Small intestine (tissue), 7 donors: ENCODE data around the gene LCE3A. TPM values are rescaled to one million over a fixed set of nuclear protein-coding genes. Genes with fewer than 3 reads are reported as not detected.
"Not testable (repeated sequence)": the region's sequence is repeated elsewhere in the genome, so short reads cannot be mapped to it uniquely, and the experiment has no call there.

Experiments used
- DNase-seq, 2 donors: peaks; one replicate each; pipeline versions ENCODE4 v3.0.0 to v3.0.0-alpha.2; 2013
- FAIRE-seq: peaks from 2 replicates; lab custom pipeline; 2012; peaks lifted over from hg19 to GRCh38; lab: Jason Lieb, UNC
- H3K27ac ChIP-seq, 3 donors: one replicate each; pipeline ENCODE4 v1.5.1; 2013; ENCODE audit warnings: low read length in 2 of 3, mild to moderate bottlenecking in 2 of 3, control low read depth in 1 of 3, inconsistent platforms in 1 of 3, low read depth in 1 of 3, moderate library complexity in 1 of 3
- H3K27me3 ChIP-seq, 3 donors: one replicate each; pipeline ENCODE4 v1.6.1; 2013; ENCODE audit warnings: low read length in 3 of 3, inconsistent platforms in 1 of 3; ENCODE audit not compliant: control insufficient read depth in 3 of 3, insufficient read depth in 3 of 3
- H3K36me3 ChIP-seq, 3 donors: one replicate each; pipeline ENCODE4 v1.6.1; 2013; ENCODE audit warnings: low read length in 3 of 3, inconsistent platforms in 1 of 3, low read depth in 1 of 3, mild to moderate bottlenecking in 1 of 3, moderate library complexity in 1 of 3; ENCODE audit not compliant: control insufficient read depth in 3 of 3, insufficient read depth in 2 of 3
- H3K4me1 ChIP-seq, 3 donors: one replicate each; pipeline ENCODE4 v1.6.1; 2013; ENCODE audit warnings: low read length in 2 of 3, inconsistent platforms in 1 of 3, low read depth in 1 of 3, mild to moderate bottlenecking in 1 of 3, moderate library complexity in 1 of 3; ENCODE audit not compliant: control insufficient read depth in 3 of 3, insufficient read depth in 2 of 3
- H3K4me3 ChIP-seq, 3 donors: one replicate each; pipeline ENCODE4 v1.5.1; 2013; ENCODE audit warnings: low read length in 3 of 3, control low read depth in 1 of 3, inconsistent platforms in 1 of 3, low read depth in 1 of 3, mild to moderate bottlenecking in 1 of 3, moderate library complexity in 1 of 3
- H3K9me3 ChIP-seq, 2 donors: one replicate each; pipeline ENCODE4 v1.6.1; 2013; ENCODE audit warnings: low read depth in 1 of 2, low read length in 1 of 2; ENCODE audit not compliant: control insufficient read depth in 2 of 2, insufficient read depth in 1 of 2
- WGBS, 3 donors: extraction: QIAGEN DNeasy Blood & Tissue Kit; methylation state at CpG; one replicate each; pipeline ENCODE4 v1.1.7; 2013; 5-methylcytosine and 5-hydroxymethylcytosine counted together
- polyA plus RNA-seq, 4 donors: library from polyadenylated mRNA; stranded (reverse) in 3 of 4; unstranded in 1 of 4; fragments of 200-250 nt in 3 of 4; fragments of 120-200 nt in 1 of 4; gene quantifications; one replicate each; pipeline versions ENCODE4 v1.2.1 to v1.2.3, GENCODE V29; 2013
- donor health status: healthy with polysubstance abuse.
- donor health status: control.
- donor health status: control.
- donor health status: Bipolar disorder and iron deficiency.
- donor health status: healthy.

The LCE3A gene
- polyA plus RNA-seq, 4 donors = not detected

- no peak within 1 kb of the TSS for H3K4me3 ChIP-seq
- no peaks in the 10 kb centered on the region for H3K36me3 ChIP-seq
- DNase-seq = no peak
- peaks cover 0 to 4% of the 10 kb centered on the region in 2 donors for H3K9me3 ChIP-seq
- 68 to 70% methylated on average over 4 of the region's 4 CpGs; no CpG with 5 or more reads in 1 of the 3 donors for WGBS, 3 donors
- H3K27ac ChIP-seq = no peak within 1 kb of the TSS
- no peak for FAIRE-seq
- H3K27me3 ChIP-seq = no peaks in the 10 kb centered on the region
- H3K4me1 ChIP-seq = no peaks in the 10 kb centered on the region
Observed at GRCh38 chr1:152599934-152600333, 23.0 kb downstream of the LCE3A start, which contains the start of gene LCE3C. TSS of gene LCE3C (plus strand) at chr1:152600234. CDS start at chr1:152600732, 498 bp downstream.

- peaks cover 0 to 4% of the 10 kb centered on the region in 2 donors for H3K9me3 ChIP-seq
- no peaks in the 10 kb centered on the region for H3K4me1 ChIP-seq
- no peaks in the 10 kb centered on the region for H3K36me3 ChIP-seq
- FAIRE-seq = no peak
- WGBS, 3 donors = 87 to 89% methylated on average over 2 of the region's 2 CpGs; no CpG with 5 or more reads in 1 of the 3 donors
- no peak overlapping the region for H3K4me3 ChIP-seq
- H3K27me3 ChIP-seq = no peaks in the 10 kb centered on the region
- H3K27ac ChIP-seq = no peak overlapping the region
- DNase-seq = no peak
Observed at GRCh38 chr1:152596986-152597385, 25.9 kb downstream of the LCE3A start.

DNA sequence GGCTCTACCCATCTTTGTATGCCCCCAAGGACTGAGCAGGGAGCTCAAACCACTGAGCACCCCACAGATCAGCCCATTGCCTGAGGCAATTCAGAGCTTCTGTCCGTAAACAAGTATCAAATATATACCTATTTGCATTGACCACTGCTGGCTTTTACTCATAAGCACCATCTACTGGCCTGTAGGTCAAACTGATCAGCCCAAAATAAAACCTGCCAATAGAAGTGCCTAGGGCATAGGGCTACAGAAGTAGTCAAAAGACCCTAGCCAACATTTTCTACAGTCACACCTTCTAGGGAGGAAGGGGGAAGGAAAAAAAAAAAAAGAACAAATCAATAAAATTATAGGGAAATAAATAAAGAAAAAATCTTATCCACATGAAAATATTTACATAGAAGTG lies 37.3 kb downstream of the LCE3A start:
- DNase-seq = no peak
- Histone ChIP-seq H3K27me3 (no peaks in the 10 kb centered on the region), H3K4me1 (no peaks in the 10 kb centered on the region), H3K4me3 (no peak overlapping the region), H3K9me3 (no peaks in the 10 kb centered on the region), H3K27ac (no peak overlapping the region), H3K36me3 (no peaks in the 10 kb centered on the region)
- WGBS, 3 donors = 32 to 50% methylated on average over 1 of the region's 1 CpG; no CpG with 5 or more reads in 1 of the 3 donors
- FAIRE-seq = no peak

- Histone ChIP-seq H3K27ac (no peak overlapping the region), H3K36me3 (no peaks in the 10 kb centered on the region), H3K4me1 (no peaks in the 10 kb centered on the region), H3K27me3 (no peaks in the 10 kb centered on the region), H3K4me3 (no peak overlapping the region), H3K9me3 (no peaks in the 10 kb centered on the region)
- no peak for DNase-seq
- FAIRE-seq = no peak
- 63 to 71% (median 64%) methylated on average over 1 of the region's 1 CpG for WGBS, 3 donors
Observed at GRCh38 chr1:152582647-152583046, 40.3 kb downstream of the LCE3A start.

DNA sequence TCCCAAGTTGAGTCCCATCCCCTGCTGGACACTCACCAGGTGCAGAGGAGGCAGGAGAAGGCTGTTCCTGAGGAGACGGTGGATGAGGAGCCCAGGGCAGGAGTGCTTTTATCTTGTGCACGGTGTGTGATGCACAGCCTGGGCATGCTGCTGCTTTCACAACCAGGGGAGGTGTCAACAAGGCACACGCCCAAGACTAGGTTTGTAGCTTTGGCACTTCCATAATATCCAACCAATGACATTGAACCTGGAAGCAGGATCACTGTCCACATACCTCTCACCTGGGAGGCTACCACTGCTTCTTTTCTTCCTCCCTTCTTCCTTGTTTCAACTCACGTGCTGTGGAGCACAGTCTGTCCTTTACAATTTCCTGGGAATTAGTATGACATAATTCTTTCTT lies 42.5 kb downstream of the LCE3A start, which contains the start of gene LCE3D:
TSS of gene LCE3D (minus strand) at position 84 of the 400 bp plus-strand sequence. CDS start 580 bp downstream, outside the sequence.
- no peak for FAIRE-seq

GRCh38 chr1:152579526-152579925 lies 43.4 kb downstream of the LCE3A start:
- not testable (repeated sequence) for H3K4me3 ChIP-seq, H3K9me3 ChIP-seq, H3K27ac ChIP-seq, FAIRE-seq, H3K4me1 ChIP-seq, H3K27me3 ChIP-seq, DNase-seq, H3K36me3 ChIP-seq
- WGBS, 3 donors = 75 to 90% (median 87%) methylated on average over 8 to 9 of the region's 9 CpGs

More for the DNA sequence above, 42.5 kb downstream of the LCE3A start, which contains the start of gene LCE3D:
- H3K27me3 ChIP-seq = no peaks in the 10 kb centered on the region
- no peaks in the 10 kb centered on the region for H3K9me3 ChIP-seq
- H3K4me1 ChIP-seq = no peaks in the 10 kb centered on the region
- no peak within 1 kb of the TSS for H3K27ac ChIP-seq
- H3K4me3 ChIP-seq = no peak within 1 kb of the TSS
- no peaks in the 10 kb centered on the region for H3K36me3 ChIP-seq
- WGBS, 3 donors = 60 to 73% (median 70%) methylated on average over 4 of the region's 4 CpGs
- DNase-seq = no peak

- Histone ChIP-seq H3K27ac (no peak overlapping the region), H3K36me3 (no peaks in the 10 kb centered on the region), H3K4me3 (no peak overlapping the region), H3K27me3 (no peaks in the 10 kb centered on the region), H3K9me3 (no peaks in the 10 kb centered on the region), H3K4me1 (no peaks in the 10 kb centered on the region)
- DNase-seq (no peak), FAIRE-seq (no peak)
- 70 to 84% (median 79%) methylated on average over 2 of the region's 2 CpGs for WGBS, 3 donors
Observed at GRCh38 chr1:152577168-152577567, 45.7 kb downstream of the LCE3A start.
